Smooth muscle cell (in vitro differentiated cells): ENCODE data around the gene UBE2R2. TPM values are rescaled to one million over a fixed set of nuclear protein-coding genes. Genes with fewer than 3 reads are reported as not detected.

Experiments
- DNase-seq: peaks from one replicate; lab custom pipeline; 2025; ENCODE audit not compliant: unreplicated experiment; lab: John Stamatoyannopoulos, UW
- H2AFZ ChIP-seq: fragments of 200-600 bp; sonication (generic); 2 replicates; pipeline ENCODE4 v1.6.0; 2016; ENCODE audit warnings: antibody characterized with exemption, low read depth, mild to moderate bottlenecking
- H3F3A ChIP-seq: fragments of 200-600 bp; sonication (generic); 2 replicates; pipeline ENCODE4 v1.6.0; 2017; ENCODE audit warnings: antibody characterized with exemption, low read depth
- H3K27ac ChIP-seq: fragments of 200-600 bp; sonication (generic); 2 replicates; pipeline ENCODE4 v1.5.1; 2016; ENCODE audit warnings: low read depth, mild to moderate bottlenecking
- H3K27me3 ChIP-seq: fragments of 200-600 bp; sonication (generic); 2 replicates; pipeline ENCODE4 v1.6.1; 2016; ENCODE audit warnings: low read depth, mild to moderate bottlenecking
- H3K36me3 ChIP-seq: fragments of 200-600 bp; sonication (generic); 2 replicates; pipeline ENCODE4 v1.5.1; 2016; ENCODE audit warnings: low read depth
- H3K4me1 ChIP-seq: fragments of 200-600 bp; sonication (generic); 2 replicates; pipeline ENCODE4 v1.5.1; 2016; ENCODE audit warnings: low read depth
- H3K4me2 ChIP-seq: fragments of 200-600 bp; sonication (generic); 2 replicates; pipeline ENCODE4 v1.6.0; 2016; ENCODE audit warnings: mild to moderate bottlenecking
- H3K4me3 ChIP-seq: fragments of 200-600 bp; sonication (generic); 2 replicates; pipeline ENCODE4 v1.5.1; 2016; ENCODE audit warnings: mild to moderate bottlenecking
- H3K79me2 ChIP-seq: fragments of 200-600 bp; sonication (generic); 2 replicates; pipeline ENCODE4 v1.6.0; 2016; ENCODE audit warnings: low read depth, mild to moderate bottlenecking
- H3K9ac ChIP-seq: fragments of 200-600 bp; sonication (generic); 2 replicates; pipeline ENCODE4 v1.6.0; 2016; ENCODE audit warnings: low read depth
- H3K9me3 ChIP-seq: fragments of 200-600 bp; sonication (generic); replicated peaks from 2 replicates; pipeline ENCODE4 v1.5.1; 2016; ENCODE audit warnings: low read depth
- H4K20me1 ChIP-seq: fragments of 200-600 bp; sonication (generic); 2 replicates; pipeline ENCODE4 v1.6.0; 2016; ENCODE audit warnings: low read depth
- WGBS: methylation state at CpG from one replicate; pipeline ENCODE4 v1.1.7; 2016; ENCODE audit warnings: low lambda C conversion rate; 5-methylcytosine and 5-hydroxymethylcytosine counted together
- polyA plus RNA-seq: library from polyadenylated mRNA; unstranded; fragments of >200 nt; fragmentation: Nextera tagmentation; extraction: Ambion mirVana; gene quantifications from 2 replicates; pipeline ENCODE4 v1.2.1, GENCODE V29; 2016
- total RNA-seq: library from RNA; depleted of rRNA; stranded (reverse); fragments of >200 nt; gene quantifications from 2 replicates; pipeline ENCODE4 v1.2.3, GENCODE V29; 2014
- TF ChIP-seq, protein P1 (sequence below): fragments of 200-600 bp; sonication (generic); IDR thresholded peaks from 2 replicates; pipeline ENCODE4 v1.5.1; 2017; ENCODE audit warnings: borderline replicate concordance, mild to moderate bottlenecking, antibody characterized with exemption; ENCODE audit not compliant: insufficient read depth, poor library complexity, severe bottlenecking

Gene UBE2R2
- total and polyA plus RNA-seq, 2 experiments from 2014 or later: 43.2 to 43.5 TPM

DNA sequence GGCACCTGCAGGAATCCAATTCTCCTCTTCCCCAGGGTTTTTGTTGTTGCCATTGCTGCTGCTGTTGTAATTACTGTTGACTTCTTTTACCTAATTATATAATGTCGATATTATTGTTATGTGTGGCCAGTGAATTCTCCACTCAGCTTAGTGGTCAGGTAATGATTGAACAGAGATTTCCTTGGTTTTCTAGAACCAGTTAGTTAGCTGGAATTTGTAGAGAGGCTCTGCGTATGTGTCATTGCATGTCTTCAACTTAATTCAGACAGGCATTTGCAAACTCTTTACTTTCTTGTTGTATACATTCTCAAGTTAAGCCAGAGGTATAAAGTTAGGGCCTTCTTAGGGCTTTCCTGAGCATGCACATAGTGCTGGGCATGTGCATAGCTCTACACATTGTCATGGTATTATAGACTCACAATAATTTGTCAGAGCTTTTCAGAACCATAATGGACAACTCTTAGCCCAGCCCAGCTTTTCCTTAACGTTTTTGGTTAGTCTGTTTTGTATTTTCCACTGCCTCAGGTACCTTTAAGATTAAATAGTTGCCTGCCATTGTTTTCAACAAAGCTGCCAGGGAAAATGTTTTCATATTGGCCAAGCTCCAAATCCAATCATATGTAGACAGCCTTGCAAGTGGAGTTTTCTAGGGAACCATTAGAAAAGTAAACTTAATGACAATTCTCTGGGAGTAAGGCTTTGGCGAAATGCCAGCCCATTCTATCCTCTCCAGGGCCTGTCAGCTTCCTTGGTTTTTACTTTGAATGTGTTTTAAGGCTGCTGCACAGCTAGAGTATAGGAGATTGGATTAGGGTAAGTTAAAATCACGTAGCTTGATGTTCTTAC lies 68.1 kb downstream of the UBE2R2 start:
- Histone ChIP-seq H2AFZ (no peak overlapping the region), H3K9me3 (no peaks in the 10 kb centered on the region), H3K27me3 (no peaks in the 10 kb centered on the region), H3K79me2 (peaks cover 100% of the 10 kb centered on the region), H3F3A (peaks cover 5% of the 10 kb centered on the region), H3K4me3 (no peak overlapping the region), H4K20me1 (peaks cover 100% of the 10 kb centered on the region), H3K4me1 (peaks cover 13% of the 10 kb centered on the region), H3K4me2 (peak overlapping the region; percentile 16), H3K9ac (no peak overlapping the region), H3K27ac (peak overlapping the region; percentile 45), H3K36me3 (no peaks in the 10 kb centered on the region)
- no peak for DNase-seq
- WGBS: 72% methylated on average over 5 of the region's 5 CpGs
- TF ChIP-seq, protein P1, sequence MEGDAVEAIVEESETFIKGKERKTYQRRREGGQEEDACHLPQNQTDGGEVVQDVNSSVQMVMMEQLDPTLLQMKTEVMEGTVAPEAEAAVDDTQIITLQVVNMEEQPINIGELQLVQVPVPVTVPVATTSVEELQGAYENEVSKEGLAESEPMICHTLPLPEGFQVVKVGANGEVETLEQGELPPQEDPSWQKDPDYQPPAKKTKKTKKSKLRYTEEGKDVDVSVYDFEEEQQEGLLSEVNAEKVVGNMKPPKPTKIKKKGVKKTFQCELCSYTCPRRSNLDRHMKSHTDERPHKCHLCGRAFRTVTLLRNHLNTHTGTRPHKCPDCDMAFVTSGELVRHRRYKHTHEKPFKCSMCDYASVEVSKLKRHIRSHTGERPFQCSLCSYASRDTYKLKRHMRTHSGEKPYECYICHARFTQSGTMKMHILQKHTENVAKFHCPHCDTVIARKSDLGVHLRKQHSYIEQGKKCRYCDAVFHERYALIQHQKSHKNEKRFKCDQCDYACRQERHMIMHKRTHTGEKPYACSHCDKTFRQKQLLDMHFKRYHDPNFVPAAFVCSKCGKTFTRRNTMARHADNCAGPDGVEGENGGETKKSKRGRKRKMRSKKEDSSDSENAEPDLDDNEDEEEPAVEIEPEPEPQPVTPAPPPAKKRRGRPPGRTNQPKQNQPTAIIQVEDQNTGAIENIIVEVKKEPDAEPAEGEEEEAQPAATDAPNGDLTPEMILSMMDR: no peak

DNA sequence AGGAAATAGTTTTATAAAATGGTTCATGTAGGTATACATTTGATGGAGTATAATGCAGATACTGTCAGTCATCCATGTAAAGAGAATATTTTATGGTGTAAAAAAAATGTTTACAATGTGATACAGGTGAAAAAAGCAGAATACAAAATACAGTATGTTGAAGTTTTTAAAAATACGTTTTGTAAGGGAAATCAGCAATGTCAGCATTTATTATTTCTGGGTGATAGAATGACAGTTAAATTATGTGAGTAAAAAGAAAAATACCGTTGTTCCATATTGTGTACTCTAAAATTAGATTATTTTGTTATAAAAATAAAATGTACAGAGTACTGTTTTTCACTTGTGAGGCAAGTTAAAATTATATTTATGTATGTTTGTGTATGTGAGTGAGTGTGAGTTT lies 69.0 kb downstream of the UBE2R2 start:
- 100% methylated on average over 2 of the region's 2 CpGs for WGBS
- H3K9ac ChIP-seq: no peak overlapping the region
- H2AFZ ChIP-seq: no peak overlapping the region
- no peak for DNase-seq
- no peaks in the 10 kb centered on the region for H3K9me3 ChIP-seq
- H3K4me3 ChIP-seq: no peak overlapping the region
- H3K79me2 ChIP-seq: peaks cover 100% of the 10 kb centered on the region
- H3K4me2 ChIP-seq: no peak overlapping the region
- H3K27me3 ChIP-seq: no peaks in the 10 kb centered on the region
- TF ChIP-seq, protein P1: no peak
- peaks cover 13% of the 10 kb centered on the region for H3K4me1 ChIP-seq
- no peak overlapping the region for H3K27ac ChIP-seq
- H4K20me1 ChIP-seq: peaks cover 100% of the 10 kb centered on the region
- H3F3A ChIP-seq: peaks cover 5% of the 10 kb centered on the region
- H3K36me3 ChIP-seq: no peaks in the 10 kb centered on the region

DNA sequence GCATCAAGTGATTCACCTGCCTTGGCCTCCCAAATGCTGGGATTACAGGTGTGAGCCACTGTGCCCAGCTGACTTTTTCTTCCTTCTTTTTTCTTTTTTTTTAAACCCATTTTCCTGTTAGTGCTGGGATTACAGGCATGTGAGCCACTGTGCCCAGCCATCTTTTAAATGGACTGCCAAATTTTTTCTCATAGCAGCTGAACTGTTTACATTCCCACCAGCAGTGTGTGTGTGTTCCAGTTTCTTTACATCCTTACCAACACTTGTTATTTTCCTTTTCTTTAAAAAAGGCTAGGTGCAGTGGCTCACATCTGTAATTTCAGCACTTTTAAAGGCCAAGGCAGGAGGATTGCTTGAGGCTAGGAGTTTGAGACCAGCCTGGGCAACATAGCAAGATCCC lies 76.9 kb downstream of the UBE2R2 start:
- peaks cover 99% of the 10 kb centered on the region for H3K79me2 ChIP-seq
- H3K27me3 ChIP-seq: no peaks in the 10 kb centered on the region

More for the DNA sequence above, 76.9 kb downstream of the UBE2R2 start:
- no peak overlapping the region for H3K4me3 ChIP-seq
- H4K20me1 ChIP-seq: peaks cover 99% of the 10 kb centered on the region
- H3K36me3 ChIP-seq: no peaks in the 10 kb centered on the region
- no peak overlapping the region for H3K4me2 ChIP-seq
- H3K9me3 ChIP-seq: no peaks in the 10 kb centered on the region
- DNase-seq: no peak
- no peaks in the 10 kb centered on the region for H3K4me1 ChIP-seq
- no peak overlapping the region for H3K27ac ChIP-seq
- no peaks in the 10 kb centered on the region for H3F3A ChIP-seq
- no peak overlapping the region for H3K9ac ChIP-seq
- TF ChIP-seq, protein P1: no peak
- H2AFZ ChIP-seq: no peak overlapping the region
